Measurements from ENCODE around the gene LSM3. TPM values are rescaled to one million over a fixed set of nuclear protein-coding genes. Genes with fewer than 3 reads are reported as not detected.

Gene LSM3
- total and polyA plus RNA-seq, 4 experiments from 2014 or later, result 7.2 to 30.7 (median 15.1) TPM

DNA sequence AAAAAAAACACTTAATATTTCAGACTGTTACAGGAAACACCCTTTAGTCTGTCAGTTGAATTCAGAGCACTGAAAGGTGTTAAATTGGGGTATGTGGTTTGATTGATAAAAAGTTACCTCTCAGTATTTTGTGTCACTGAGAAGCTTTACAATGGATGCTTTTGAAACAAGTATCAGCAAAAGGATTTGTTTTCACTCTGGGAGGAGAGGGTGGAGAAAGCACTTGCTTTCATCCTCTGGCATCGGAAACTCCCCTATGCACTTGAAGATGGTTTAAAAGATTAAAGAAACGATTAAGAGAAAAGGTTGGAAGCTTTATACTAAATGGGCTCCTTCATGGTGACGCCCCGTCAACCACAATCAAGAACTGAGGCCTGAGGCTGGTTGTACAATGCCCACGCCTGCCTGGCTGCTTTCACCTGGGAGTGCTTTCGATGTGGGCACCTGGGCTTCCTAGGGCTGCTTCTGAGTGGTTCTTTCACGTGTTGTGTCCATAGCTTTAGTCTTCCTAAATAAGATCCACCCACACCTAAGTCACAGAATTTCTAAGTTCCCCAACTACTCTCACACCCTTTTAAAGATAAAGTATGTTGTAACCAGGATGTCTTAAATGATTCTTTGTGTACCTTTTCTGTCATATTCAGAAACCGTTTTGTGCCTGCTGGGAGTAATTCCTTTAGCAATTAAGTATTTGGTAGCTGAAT lies 35.9 kb upstream of the LSM3 start:
- POLR2A ChIA-PET (ENCODE audit: partially characterized antibody), result interaction anchor here (0.6 to 18.6 kb wide), 10 partner anchors 10 to 1302 kb away, joined by 3 to 342 read pairs (median 8); partner anchors contain the start of genes CCDC174, CHCHD4, LSM3 and SLC6A6
- Histone ChIP-seq H3K27me3 (ENCODE audit: insufficient read depth, low read length) (no peaks in the 10 kb centered on the region), H3K27ac (ENCODE audit: low read depth, low read length) (peak overlapping the region; percentile 95), H3K4me1 (ENCODE audit: insufficient read depth, low read length) (peaks cover 67% of the 10 kb centered on the region), H3K4me3 (ENCODE audit: low read length in 2 of 2) (peak overlapping the region in 1 of 2 donors; percentile 11), H3K36me3 (ENCODE audit: insufficient read depth, low read length) (peaks cover 29% of the 10 kb centered on the region), H3K9me3 (ENCODE audit: control insufficient read depth in 1 of 2, low read length in 2 of 2) (no peaks in the 10 kb centered on the region)
- Mint-ChIP-seq H3K4me3 (peak overlapping the region; percentile 58 to 84 (median 76)), H3K9me3 (no peaks in the 10 kb centered on the region), H3K4me1 (peaks cover 49 to 81% (median 62%) of the 10 kb centered on the region in 4 donors), H3K27me3 (no peaks in the 10 kb centered on the region), H3K36me3 (peaks cover 29 to 67% of the 10 kb centered on the region in 2 donors), H3K27ac (peak overlapping the region; percentile 95 to 100 (median 100))
- CTCF ChIA-PET (ENCODE audit: partially characterized antibody), result interaction anchor here (1.5 to 5.8 kb wide), 5 partner anchors 11 to 61 kb away, joined by 4 to 41 read pairs (median 10); partner anchors contain the start of genes CHCHD4, LSM3, TMEM43 and XPC
- intact Hi-C loops (cut with micrococcal nuclease), result loop anchor here (5.0 kb wide), 1 partner anchor 245 kb away; no protein-coding TSS in a partner anchor
- DNase-seq, result peak; percentile 79 to 92 (median 84)

DNA sequence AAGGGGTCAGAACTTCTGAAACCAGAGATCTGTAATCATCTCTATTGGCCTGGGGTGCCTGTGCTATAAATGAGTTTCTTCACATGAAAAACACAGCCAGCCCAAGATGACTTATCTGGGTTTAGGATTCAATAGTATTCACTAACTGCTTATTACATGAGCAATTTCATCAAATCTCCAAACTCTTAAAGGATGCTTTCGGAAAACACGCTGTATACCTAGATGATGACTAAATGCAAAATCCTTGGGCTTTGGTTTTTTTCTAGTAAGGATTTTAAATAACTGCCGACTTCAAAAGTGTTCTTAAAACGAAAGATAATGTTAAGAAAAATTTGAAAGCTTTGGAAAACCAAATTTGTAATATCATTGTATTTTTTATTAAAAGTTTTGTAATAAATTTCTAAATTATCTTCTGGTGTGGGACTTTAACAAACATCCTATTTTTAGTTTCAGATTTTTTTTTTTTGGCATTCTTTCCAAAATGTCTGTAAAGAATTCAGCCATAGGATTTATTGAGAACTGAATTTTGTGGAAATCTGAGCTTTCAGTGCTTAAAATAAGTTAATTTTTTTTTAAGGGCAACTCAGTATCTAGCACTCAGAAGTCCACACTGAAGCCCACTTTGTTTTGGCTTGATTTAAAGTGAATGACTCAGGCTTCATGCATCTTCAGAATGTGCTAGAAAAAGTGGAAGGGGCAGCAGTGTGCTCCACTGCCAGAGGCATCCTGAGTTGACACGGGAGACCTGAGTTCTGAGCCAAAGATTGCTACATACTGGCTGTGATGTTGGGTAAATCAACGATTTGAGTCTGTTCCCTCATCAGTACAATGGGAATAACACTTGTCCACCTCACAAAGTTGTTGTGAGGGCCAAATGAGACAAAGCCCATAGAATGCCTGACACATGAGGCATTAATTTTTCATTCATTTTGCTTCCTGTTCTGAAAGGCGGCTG lies 35.1 kb upstream of the LSM3 start:
- H3K4me3 Mint-ChIP-seq, result peak overlapping the region; percentile 58 to 89 (median 83)
- intact Hi-C loops (cut with micrococcal nuclease), result loop anchor here (1.0 to 5.0 kb wide), 3 partner anchors 19 to 246 kb away; partner anchors contain the start of genes CHCHD4, LSM3 and XPC
- DNase-seq, result peak in 1 of 5 donors; percentile 46
- no peaks in the 10 kb centered on the region for H3K9me3 Mint-ChIP-seq
- H3K36me3 Mint-ChIP-seq, result peaks cover 24 to 63% of the 10 kb centered on the region in 2 donors
- Histone ChIP-seq H3K36me3 (ENCODE audit: insufficient read depth, low read length) (peaks cover 37% of the 10 kb centered on the region), H3K4me1 (ENCODE audit: insufficient read depth, low read length) (peaks cover 67% of the 10 kb centered on the region), H3K9me3 (ENCODE audit: control insufficient read depth in 1 of 2, low read length in 2 of 2) (no peaks in the 10 kb centered on the region), H3K4me3 (ENCODE audit: low read length in 2 of 2) (no peak overlapping the region), H3K27me3 (ENCODE audit: insufficient read depth, low read length) (no peaks in the 10 kb centered on the region), H3K27ac (ENCODE audit: low read depth, low read length) (peak overlapping the region; percentile 95)
- CTCF ChIA-PET (ENCODE audit: partially characterized antibody), result interaction anchor here (1.5 to 5.8 kb wide), 8 partner anchors 9 to 258 kb away, joined by 4 to 41 read pairs (median 9); partner anchors contain the start of genes CHCHD4, LSM3, TMEM43 and XPC
- no peaks in the 10 kb centered on the region for H3K27me3 Mint-ChIP-seq
- H3K4me1 Mint-ChIP-seq, result peaks cover 47 to 78% (median 62%) of the 10 kb centered on the region in 4 donors
- peak overlapping the region; percentile 95 to 100 (median 100) for H3K27ac Mint-ChIP-seq
- POLR2A ChIA-PET (ENCODE audit: partially characterized antibody), result interaction anchor here (0.7 to 18.6 kb wide), 16 partner anchors 15 to 729 kb away, joined by 3 to 342 read pairs (median 5); partner anchors contain the start of genes CCDC174, CHCHD4, LSM3 and SLC6A6

DNA sequence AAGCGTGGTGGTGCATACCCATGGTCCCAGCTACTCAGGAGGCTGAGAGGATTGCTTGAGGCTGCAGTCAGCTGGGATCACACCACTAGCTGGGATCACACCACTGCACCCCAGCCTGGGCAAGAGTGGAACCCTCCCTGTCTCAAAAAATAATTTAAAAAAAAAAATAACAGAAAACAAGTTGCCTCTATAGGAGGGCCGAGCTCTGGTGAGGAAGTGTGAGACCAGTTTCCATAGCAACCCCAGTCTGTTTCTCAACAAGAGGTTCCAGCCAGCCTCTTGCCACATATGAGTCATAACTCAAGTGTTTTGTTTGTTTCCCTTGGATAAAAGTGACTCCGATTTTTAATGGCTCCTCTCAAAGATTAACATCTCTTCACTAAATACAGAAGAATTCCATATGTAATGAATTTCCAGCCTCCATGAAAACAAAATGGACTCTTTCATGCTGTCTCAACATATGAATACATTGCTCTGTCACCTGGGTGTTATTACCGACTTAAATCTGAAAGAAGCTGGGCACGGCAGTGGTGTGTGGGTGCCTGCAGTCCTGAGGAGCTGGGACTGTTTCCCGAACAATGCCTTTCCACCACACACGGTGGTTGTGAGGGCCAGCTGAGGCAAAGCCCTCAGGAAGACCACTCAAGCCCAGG lies 34.1 kb upstream of the LSM3 start:
- DNase-seq, result peak; percentile 87 to 96 (median 93)
- no peaks in the 10 kb centered on the region for H3K27me3 Mint-ChIP-seq
- H3K27me3 ChIP-seq (ENCODE audit: insufficient read depth, low read length), result no peaks in the 10 kb centered on the region
- H3K27ac Mint-ChIP-seq, result peak overlapping the region; percentile 95 to 100 (median 100)
- H3K36me3 Mint-ChIP-seq, result peaks cover 20 to 61% of the 10 kb centered on the region in 2 donors
- H3K4me1 Mint-ChIP-seq, result peaks cover 45 to 72% (median 60%) of the 10 kb centered on the region in 4 donors
- H3K36me3 ChIP-seq (ENCODE audit: insufficient read depth, low read length), result peaks cover 38% of the 10 kb centered on the region
- peaks cover 67% of the 10 kb centered on the region for H3K4me1 ChIP-seq (ENCODE audit: insufficient read depth, low read length)
- H3K4me3 Mint-ChIP-seq, result peak overlapping the region; percentile 73 to 89 (median 82)
- intact Hi-C loops (cut with micrococcal nuclease), result loop anchor here (1.0 to 5.0 kb wide), 3 partner anchors 20 to 247 kb away; partner anchors contain the start of genes CHCHD4, LSM3 and XPC
- peak overlapping the region; percentile 95 for H3K27ac ChIP-seq (ENCODE audit: low read depth, low read length)
- POLR2A ChIA-PET (ENCODE audit: partially characterized antibody), result interaction anchor here (0.6 to 18.6 kb wide), 18 partner anchors 16 to 805 kb away, joined by 3 to 342 read pairs (median 3); partner anchors contain the start of genes CCDC174, CHCHD4, HDAC11 and LSM3
- peak overlapping the region in 1 of 2 donors; percentile 29 for H3K4me3 ChIP-seq (ENCODE audit: low read length in 2 of 2)
- H3K9me3 ChIP-seq (ENCODE audit: control insufficient read depth in 1 of 2, low read length in 2 of 2), result no peaks in the 10 kb centered on the region
- H3K9me3 Mint-ChIP-seq, result no peaks in the 10 kb centered on the region
- CTCF ChIA-PET (ENCODE audit: partially characterized antibody), result interaction anchor here (1.1 to 5.8 kb wide), 11 partner anchors 8 to 259 kb away, joined by 3 to 41 read pairs (median 7); partner anchors contain the start of genes CHCHD4, LSM3, SLC6A6 and TMEM43

DNA sequence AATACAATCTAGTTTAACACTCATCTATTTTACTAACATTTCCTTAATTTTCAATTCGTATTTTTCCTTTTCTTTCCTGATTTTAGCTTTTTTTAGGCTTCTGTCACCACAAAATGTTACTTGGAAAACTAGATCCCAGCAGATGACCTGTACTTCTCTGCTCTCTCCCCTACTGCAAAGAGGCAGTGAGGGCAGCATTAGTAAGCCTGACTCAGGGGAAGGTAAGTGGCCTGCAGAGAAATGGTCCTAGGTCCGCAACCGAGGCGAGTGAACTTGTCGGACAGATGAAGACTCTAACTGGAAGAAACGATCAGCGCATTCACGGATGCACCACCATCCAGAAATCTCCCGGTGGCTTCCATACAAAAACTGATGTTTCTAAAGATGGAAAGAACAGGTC lies 33.4 kb upstream of the LSM3 start:
- intact Hi-C loops (cut with micrococcal nuclease), result no loop called here
- Histone ChIP-seq H3K36me3 (ENCODE audit: insufficient read depth, low read length) (peaks cover 36% of the 10 kb centered on the region), H3K4me3 (ENCODE audit: low read length in 2 of 2) (peak overlapping the region in 1 of 2 donors; percentile 29)

DNA sequence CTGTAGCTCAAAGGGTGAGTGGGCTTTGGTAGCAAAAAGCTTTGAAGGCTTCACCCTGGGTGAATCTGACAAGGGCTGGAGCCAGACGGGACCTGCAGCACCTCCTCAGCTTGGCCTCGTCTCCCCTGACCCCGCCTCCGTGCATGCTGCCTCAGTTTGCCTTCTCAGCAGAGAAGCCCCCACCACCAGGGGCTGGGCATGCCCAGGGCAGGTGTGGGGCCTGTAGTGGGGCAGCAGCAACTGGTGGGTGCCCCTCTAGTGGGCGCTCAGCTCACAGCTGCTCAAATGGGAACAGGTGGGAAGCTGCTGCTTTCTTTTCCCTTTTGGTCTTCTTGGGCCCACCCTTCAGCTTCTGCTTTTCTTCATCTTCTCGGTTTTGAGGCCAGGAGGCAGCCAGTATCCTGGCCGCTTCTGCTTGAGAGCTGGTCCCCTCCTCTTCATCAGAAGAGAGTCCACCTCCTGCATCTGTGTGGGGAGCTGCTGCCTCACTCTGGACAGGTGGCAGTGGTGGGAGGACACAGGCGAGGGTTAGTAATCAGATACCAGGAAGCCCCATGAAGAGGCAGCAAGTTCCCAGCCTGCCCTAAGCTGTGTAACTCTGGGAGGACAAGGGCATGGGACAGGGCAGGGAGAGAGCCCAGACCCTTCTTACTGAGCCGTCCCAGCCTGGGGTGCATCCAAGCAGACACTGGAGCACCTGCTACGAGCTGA lies 32.8 kb upstream of the LSM3 start:
- H3K27me3 ChIP-seq (ENCODE audit: insufficient read depth, low read length), result no peaks in the 10 kb centered on the region
- no peak overlapping the region for H3K4me3 ChIP-seq (ENCODE audit: low read length in 2 of 2)
- H3K9me3 Mint-ChIP-seq, result no peaks in the 10 kb centered on the region
- peak overlapping the region in 3 of 8 donors; percentile 34 to 54 (median 48) for H3K4me3 Mint-ChIP-seq
- peak overlapping the region; percentile 95 for H3K27ac ChIP-seq (ENCODE audit: low read depth, low read length)
- intact Hi-C loops (cut with micrococcal nuclease), result no loop called here
- peaks cover 40% of the 10 kb centered on the region for H3K36me3 ChIP-seq (ENCODE audit: insufficient read depth, low read length)
- H3K4me1 ChIP-seq (ENCODE audit: insufficient read depth, low read length), result peaks cover 54% of the 10 kb centered on the region
- CTCF ChIA-PET (ENCODE audit: partially characterized antibody), result interaction anchor here (1.2 to 5.8 kb wide), 6 partner anchors 14 to 249 kb away, joined by 7 to 41 read pairs (median 13); partner anchors contain the start of genes CHCHD4, LSM3, TMEM43 and XPC
- no peaks in the 10 kb centered on the region for H3K9me3 ChIP-seq (ENCODE audit: control insufficient read depth in 1 of 2, low read length in 2 of 2)
- peaks cover 21 to 61% of the 10 kb centered on the region in 2 donors for H3K36me3 Mint-ChIP-seq
- DNase-seq, result no peak
- peaks cover 41 to 64% (median 51%) of the 10 kb centered on the region in 4 donors for H3K4me1 Mint-ChIP-seq
- peak overlapping the region; percentile 96 to 100 (median 100) for H3K27ac Mint-ChIP-seq
- POLR2A ChIA-PET (ENCODE audit: partially characterized antibody), result interaction anchor here (0.6 to 18.6 kb wide), 8 partner anchors 13 to 803 kb away, joined by 3 to 342 read pairs (median 4); partner anchors contain the start of genes CHCHD4, LSM3, TMEM43 and XPC
- H3K27me3 Mint-ChIP-seq, result no peaks in the 10 kb centered on the region

More for the DNA sequence above, 33.4 kb upstream of the LSM3 start:
- Mint-ChIP-seq H3K27ac (peak overlapping the region; percentile 95 to 100 (median 100)), H3K4me1 (peaks cover 45 to 70% (median 56%) of the 10 kb centered on the region in 4 donors), H3K36me3 (peaks cover 19 to 58% of the 10 kb centered on the region in 2 donors), H3K4me3 (peak overlapping the region in 4 of 8 donors; percentile 18 to 89 (median 83)), H3K9me3 (no peaks in the 10 kb centered on the region), H3K27me3 (no peaks in the 10 kb centered on the region)
- DNase-seq, result no peak
- CTCF ChIA-PET (ENCODE audit: partially characterized antibody), result interaction anchor here (1.1 to 5.8 kb wide), 10 partner anchors 8 to 257 kb away, joined by 3 to 41 read pairs (median 7); partner anchors contain the start of genes CHCHD4, LSM3, SLC6A6 and TMEM43
- POLR2A ChIA-PET (ENCODE audit: partially characterized antibody), result interaction anchor here (0.6 to 18.6 kb wide), 13 partner anchors 14 to 804 kb away, joined by 3 to 342 read pairs (median 3); partner anchors contain the start of genes CHCHD4, HDAC11, LSM3 and TMEM43
- Histone ChIP-seq H3K9me3 (ENCODE audit: control insufficient read depth in 1 of 2, low read length in 2 of 2) (no peaks in the 10 kb centered on the region), H3K27me3 (ENCODE audit: insufficient read depth, low read length) (no peaks in the 10 kb centered on the region), H3K27ac (ENCODE audit: low read depth, low read length) (peak overlapping the region; percentile 95), H3K4me1 (ENCODE audit: insufficient read depth, low read length) (peaks cover 60% of the 10 kb centered on the region)
